Body of pancreas (tissue), 4 donors: ENCODE measurements around the gene FAM131C. TPM values are rescaled to one million over a fixed set of nuclear protein-coding genes. Genes with fewer than 3 reads are reported as not detected.

Source experiments
- ATAC-seq: fragments of 150-250 bp; one replicate; pipeline ENCODE4 v1.9.1; 2016
- DNase-seq, 4 donors: peaks; one replicate each; pipeline ENCODE4 v3.0.0-alpha.2; 2019
- H3K27ac ChIP-seq, 4 donors: fragments of 200-600 bp; sonication (generic); 1 replicate in 3 of 4; 2 replicates in 1 of 4; pipeline versions ENCODE4 v1.5.1 to v1.6.1; 2016 to 2019; ENCODE audit warnings: mild to moderate bottlenecking in 1 of 4, mixed read lengths in 1 of 4, moderate library complexity in 1 of 4
- H3K27me3 ChIP-seq, 2 donors: fragments of 200-600 bp; sonication (generic); one replicate each; pipeline ENCODE4 v1.6.0; 2016; ENCODE audit warnings: mild to moderate bottlenecking in 1 of 2
- H3K36me3 ChIP-seq, 2 donors: fragments of 200-600 bp; sonication (generic); replicated peaks in 1 of 2; 2 replicates each; pipeline ENCODE4 v1.5.1; 2016; ENCODE audit warnings: low read depth in 2 of 2; ENCODE audit not compliant: insufficient read depth in 1 of 2
- H3K4me1 ChIP-seq: fragments of 200-600 bp; sonication (generic); one replicate; pipeline ENCODE4 v1.6.0; 2016
- H3K4me3 ChIP-seq, 2 donors: fragments of 200-600 bp; sonication (generic); 1 replicate in 1 of 2; 2 replicates in 1 of 2; pipeline ENCODE4 v1.5.1; 2016 to 2019
- H3K9me3 ChIP-seq, 3 donors: fragments of 200-600 bp; sonication (generic); 1 replicate in 2 of 3; 2 replicates in 1 of 3; pipeline ENCODE4 v1.5.1; 2016
- CTCF ChIP-seq, 7 experiments: fragments of 450-650 bp in 4 of 7; fragments of 200-600 bp in 3 of 7; sonication (generic) in 3 of 7; IDR thresholded peaks; one replicate each; pipeline ENCODE4 v1.5.1; 2016 to 2019; ENCODE audit warnings: antibody characterized with exemption in 7 of 7
- POLR2A ChIP-seq, 3 donors: fragments of 450-650 bp; IDR thresholded peaks; one replicate each; pipeline ENCODE4 v1.6.1; 2016; ENCODE audit warnings: antibody characterized with exemption in 3 of 3, mild to moderate bottlenecking in 2 of 3
- WGBS, 2 donors: methylation state at CpG; one replicate each; pipeline ENCODE4 v1.1.5; 2017; 5-methylcytosine and 5-hydroxymethylcytosine counted together
- intact Hi-C: fragments of 100-400 bp; cut with DNase I; formaldehyde crosslinking; loops from one replicate; pipeline ENCODE4 v1.15.1; 2023
- total RNA-seq, 2 donors: library from RNA; depleted of rRNA; stranded (reverse); fragments of >200 nt; gene quantifications; one replicate each; pipeline ENCODE4 v1.1.0, GENCODE V29; 2016

FAM131C gene
- total RNA-seq, 2 donors from 2014 or later = 4.2 TPM; not detected in 1

DNA sequence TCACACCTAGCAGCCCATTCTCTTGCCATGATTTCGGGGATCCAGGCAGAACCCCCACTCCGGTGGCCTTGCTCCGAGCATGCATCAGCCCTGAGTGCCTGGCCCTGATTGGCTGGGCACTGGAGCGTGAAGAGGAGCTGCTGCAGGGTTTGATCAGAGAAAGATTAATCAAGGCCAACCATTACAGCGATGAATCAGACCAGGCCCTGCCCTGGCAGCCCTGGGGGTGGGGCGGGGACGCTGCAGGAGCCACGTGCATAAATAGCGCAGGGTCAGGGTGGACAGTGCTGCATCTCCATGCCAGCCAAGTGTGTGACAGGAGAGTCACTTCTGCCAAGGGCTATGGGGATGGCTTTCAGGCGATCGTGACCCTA is 3.4 kb upstream of the FAM131C start:
- TF ChIP-seq POLR2A (IDR thresholded peaks at IDR 0.05) = no peak
- TF ChIP-seq CTCF (IDR thresholded peaks at IDR 0.05) = no peak
- Histone ChIP-seq H3K27ac (no peak overlapping the region), H3K27me3 (no peaks in the 10 kb centered on the region), H3K4me1 (peaks cover 26% of the 10 kb centered on the region), H3K9me3 (no peaks in the 10 kb centered on the region), H3K36me3 (no peaks in the 10 kb centered on the region), H3K4me3 (no peak overlapping the region)
- 53 to 70% methylated on average over 10 to 11 of the region's 11 CpGs for WGBS, 2 donors
- intact Hi-C loops = loop anchor here (10.0 kb wide), 1 partner anchor 278 kb away; the partner anchor contains the start of gene FBXO42
- ATAC-seq (no peak), DNase-seq (no peak)

GRCh38 chr1:16076031-16076864 is 2.8 kb upstream of the FAM131C start:
- ATAC-seq = no peak
- no peak for TF ChIP-seq POLR2A (IDR thresholded peaks at IDR 0.05)
- no peak for TF ChIP-seq CTCF (IDR thresholded peaks at IDR 0.05)
- 81 to 93% methylated on average over 9 to 14 of the region's 14 CpGs for WGBS, 2 donors
- Histone ChIP-seq H3K4me1 (peaks cover 26% of the 10 kb centered on the region), H3K27ac (no peak overlapping the region), H3K4me3 (no peak overlapping the region), H3K27me3 (no peaks in the 10 kb centered on the region), H3K9me3 (no peaks in the 10 kb centered on the region), H3K36me3 (no peaks in the 10 kb centered on the region)
- DNase-seq = no peak
- intact Hi-C loops = loop anchor here (10.0 kb wide), 1 partner anchor 279 kb away; the partner anchor contains the start of gene FBXO42

GRCh38 chr1:16075337-16076030 is 2.0 kb upstream of the FAM131C start:
- intact Hi-C loops = loop anchor here (10.0 kb wide), 1 partner anchor 279 kb away; the partner anchor contains the start of gene FBXO42
- WGBS, 2 donors = 59 to 67% methylated on average over 11 of the region's 11 CpGs
- TF ChIP-seq POLR2A (IDR thresholded peaks at IDR 0.05) (no peak), CTCF (IDR thresholded peaks at IDR 0.05) (no peak)

GRCh38 chr1:16074217-16074616 is 766 bp upstream of the FAM131C start:
- no peak for DNase-seq
- Histone ChIP-seq H3K4me1 (peaks cover 32% of the 10 kb centered on the region), H3K36me3 (no peaks in the 10 kb centered on the region), H3K27ac (no peak overlapping the region), H3K4me3 (no peak overlapping the region), H3K27me3 (no peaks in the 10 kb centered on the region), H3K9me3 (no peaks in the 10 kb centered on the region)
- intact Hi-C loops = loop anchor here (10.0 kb wide), 1 partner anchor 281 kb away; the partner anchor contains the start of gene FBXO42
- ATAC-seq = no peak
- TF ChIP-seq POLR2A (IDR thresholded peaks at IDR 0.05) (no peak), CTCF (IDR thresholded peaks at IDR 0.05) (no peak)
- 86 to 87% methylated on average over 5 of the region's 5 CpGs for WGBS, 2 donors

More at GRCh38 chr1:16075337-16076030, 2.0 kb upstream of the FAM131C start:
- no peak overlapping the region for H3K27ac ChIP-seq
- DNase-seq (peak in 2 of 4 donors; percentile 64 to 69), ATAC-seq (no peak)
- no peaks in the 10 kb centered on the region for H3K27me3 ChIP-seq
- no peaks in the 10 kb centered on the region for H3K36me3 ChIP-seq
- H3K4me3 ChIP-seq = no peak overlapping the region
- no peaks in the 10 kb centered on the region for H3K9me3 ChIP-seq
- peaks cover 26% of the 10 kb centered on the region for H3K4me1 ChIP-seq
